Measurements from ENCODE around the gene OTOGL. TPM values are rescaled to one million over a fixed set of nuclear protein-coding genes. Genes with fewer than 3 reads are reported as not detected.

Gene OTOGL
- total RNA-seq, 3 donors from 2014 or later = 0.16 to 1.3 (median 0.59) TPM

GRCh38 chr12:80205960-80206359 is 106.6 kb downstream of the OTOGL start:
- intact Hi-C loops (cut with DNase I; ENCODE audit: low total_unique reads) = no loop called here
- no peak for DNase-seq (ENCODE audit: low spot score in 2 of 2)
- Histone ChIP-seq H3K4me1 (no peaks in the 10 kb centered on the region), H3K9me3 (no peaks in the 10 kb centered on the region), H3K27ac (no peak overlapping the region), H3K4me3 (no peak overlapping the region), H3K27me3 (no peaks in the 10 kb centered on the region), H3K36me3 (no peaks in the 10 kb centered on the region)
- TF ChIP-seq CTCF (IDR thresholded peaks at IDR 0.05) (no peak), POLR2A (IDR thresholded peaks at IDR 0.05) (no peak), POLR2AphosphoS5 (IDR thresholded peaks at IDR 0.05) (no peak)

- TF ChIP-seq POLR2AphosphoS5 (IDR thresholded peaks at IDR 0.05) = no peak
- no peak for TF ChIP-seq CTCF (IDR thresholded peaks at IDR 0.05)
- no peak for TF ChIP-seq POLR2A (IDR thresholded peaks at IDR 0.05)
- no peak overlapping the region for H3K27ac ChIP-seq
- H3K27me3 ChIP-seq = no peaks in the 10 kb centered on the region
- no peaks in the 10 kb centered on the region for H3K36me3 ChIP-seq
- H3K4me1 ChIP-seq = no peaks in the 10 kb centered on the region
- no peak overlapping the region for H3K4me3 ChIP-seq
- intact Hi-C loops (cut with DNase I; ENCODE audit: low total_unique reads) = no loop called here
- DNase-seq (ENCODE audit: low spot score in 2 of 2) = no peak
- no peaks in the 10 kb centered on the region for H3K9me3 ChIP-seq
These were observed 108.7 kb downstream of the OTOGL start for GRCh38 chr12:80208071-80208470.

DNA sequence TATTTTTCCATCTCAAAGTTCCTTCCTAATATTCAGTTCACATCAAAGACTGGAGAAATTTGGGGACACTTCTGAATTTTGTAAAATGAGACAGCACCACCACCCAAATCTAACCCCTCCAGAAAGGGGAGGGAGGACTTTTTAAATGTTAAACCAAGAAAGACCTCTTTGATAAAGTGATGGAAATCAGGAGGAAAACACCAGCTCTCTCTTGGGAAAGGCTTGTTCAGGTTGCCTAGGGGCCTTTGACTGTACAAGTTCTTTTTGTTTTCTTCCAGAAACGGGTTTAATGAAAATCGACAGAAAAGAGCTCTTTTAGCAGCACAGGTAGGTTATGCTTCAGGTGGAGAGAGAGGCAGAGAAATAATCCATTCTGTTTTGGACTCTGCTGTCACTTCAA is 112.3 kb downstream of the OTOGL start:
- TF ChIP-seq CTCF (IDR thresholded peaks at IDR 0.05) (no peak), POLR2AphosphoS5 (IDR thresholded peaks at IDR 0.05) (no peak), POLR2A (IDR thresholded peaks at IDR 0.05) (no peak)
- DNase-seq (ENCODE audit: low spot score in 2 of 2) = no peak
- Histone ChIP-seq H3K27ac (peak overlapping the region; percentile 33 to 42), H3K27me3 (no peaks in the 10 kb centered on the region), H3K4me1 (no peaks in the 10 kb centered on the region), H3K9me3 (no peaks in the 10 kb centered on the region), H3K36me3 (no peaks in the 10 kb centered on the region), H3K4me3 (no peak overlapping the region)
- intact Hi-C loops (cut with DNase I; ENCODE audit: low total_unique reads) = no loop called here

- intact Hi-C loops (cut with DNase I; ENCODE audit: low total_unique reads) = no loop called here
- H3K4me1 ChIP-seq = no peaks in the 10 kb centered on the region
- DNase-seq (ENCODE audit: low spot score in 2 of 2) = no peak
- no peak overlapping the region for H3K4me3 ChIP-seq
- H3K27me3 ChIP-seq = no peaks in the 10 kb centered on the region
- peak overlapping the region; percentile 10 to 42 for H3K27ac ChIP-seq
- TF ChIP-seq CTCF (IDR thresholded peaks at IDR 0.05) (no peak), POLR2A (IDR thresholded peaks at IDR 0.05) (no peak), POLR2AphosphoS5 (IDR thresholded peaks at IDR 0.05) (no peak)
- H3K36me3 ChIP-seq = no peaks in the 10 kb centered on the region
- no peaks in the 10 kb centered on the region for H3K9me3 ChIP-seq
These were observed 113.8 kb downstream of the OTOGL start for GRCh38 chr12:80212938-80213645.

GRCh38 chr12:80213871-80214270 is 114.5 kb downstream of the OTOGL start:
- Histone ChIP-seq H3K27me3 (no peaks in the 10 kb centered on the region), H3K9me3 (no peaks in the 10 kb centered on the region), H3K27ac (no peak overlapping the region), H3K4me1 (no peaks in the 10 kb centered on the region), H3K4me3 (no peak overlapping the region), H3K36me3 (no peaks in the 10 kb centered on the region)
- intact Hi-C loops (cut with DNase I; ENCODE audit: low total_unique reads) = no loop called here
- TF ChIP-seq POLR2A (IDR thresholded peaks at IDR 0.05) = no peak
- TF ChIP-seq POLR2AphosphoS5 (IDR thresholded peaks at IDR 0.05) = no peak
- DNase-seq (ENCODE audit: low spot score in 2 of 2) = no peak

All from breast epithelium (tissue), 4 donors.